C4-2B (cell line): ENCODE data around the gene BTBD16.

ENCODE experiments used
- H3K27ac ChIP-seq: fragments of 450-650 bp; 2 replicates; pipeline ENCODE4 v1.5.1; 2017
- CTCF ChIP-seq: fragments of 450-650 bp; conservative IDR thresholded peaks from 2 replicates; pipeline ENCODE4 v1.5.1; 2017; ENCODE audit warnings: mild to moderate bottlenecking
- ZFX ChIP-seq: fragments of 450-650 bp; IDR thresholded peaks from 2 replicates; pipeline ENCODE4 v1.6.1; 2017

The BTBD16 gene

GRCh38 chr10:122325235-122325634, 54.1 kb downstream of the BTBD16 start:
- no peak for TF ChIP-seq CTCF
- TF ChIP-seq ZFX = no peak
- H3K27ac ChIP-seq = no peak overlapping the region

DNA sequence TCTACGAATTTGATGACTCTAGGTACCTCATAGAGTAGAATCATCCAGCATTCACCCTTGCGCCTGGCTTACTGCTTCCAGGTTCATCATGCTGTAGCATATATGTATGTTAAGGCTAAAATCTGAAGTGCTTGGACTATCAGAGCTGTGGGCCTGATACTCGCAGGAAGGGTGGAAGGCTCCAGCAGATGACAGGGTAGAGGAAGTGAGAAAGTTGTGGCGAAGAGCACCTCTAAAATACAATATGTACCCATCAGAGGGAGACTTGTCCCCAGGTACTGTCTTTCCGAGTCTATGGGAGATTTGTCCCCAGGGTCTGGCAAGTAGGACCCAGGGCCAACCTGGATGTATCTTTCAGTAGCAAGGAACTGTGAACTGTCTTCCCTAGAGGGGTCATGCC, 55.3 kb downstream of the BTBD16 start:
- no peak for TF ChIP-seq ZFX
- no peak for TF ChIP-seq CTCF
- no peak overlapping the region for H3K27ac ChIP-seq

DNA sequence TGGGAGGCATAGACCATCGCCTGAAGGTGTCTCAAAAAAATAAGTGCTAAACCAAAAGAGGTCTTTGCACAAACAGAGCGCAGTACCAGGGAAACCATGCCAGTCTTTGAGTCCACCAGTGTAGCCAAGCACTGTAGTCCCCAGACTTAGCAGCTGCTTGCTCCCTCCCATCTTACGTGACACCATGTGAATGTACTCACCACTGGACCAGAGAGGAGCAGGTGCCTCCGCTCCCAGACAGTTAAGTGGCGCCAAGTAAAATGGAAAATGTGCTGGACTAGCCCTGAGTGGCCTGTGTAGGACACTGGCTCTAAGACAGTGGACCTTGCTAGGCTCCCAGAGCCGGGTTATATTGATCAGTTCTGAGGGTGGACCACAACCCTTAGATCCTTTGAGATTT, 55.7 kb downstream of the BTBD16 start:
- no peak overlapping the region for H3K27ac ChIP-seq
- TF ChIP-seq ZFX = no peak

DNA sequence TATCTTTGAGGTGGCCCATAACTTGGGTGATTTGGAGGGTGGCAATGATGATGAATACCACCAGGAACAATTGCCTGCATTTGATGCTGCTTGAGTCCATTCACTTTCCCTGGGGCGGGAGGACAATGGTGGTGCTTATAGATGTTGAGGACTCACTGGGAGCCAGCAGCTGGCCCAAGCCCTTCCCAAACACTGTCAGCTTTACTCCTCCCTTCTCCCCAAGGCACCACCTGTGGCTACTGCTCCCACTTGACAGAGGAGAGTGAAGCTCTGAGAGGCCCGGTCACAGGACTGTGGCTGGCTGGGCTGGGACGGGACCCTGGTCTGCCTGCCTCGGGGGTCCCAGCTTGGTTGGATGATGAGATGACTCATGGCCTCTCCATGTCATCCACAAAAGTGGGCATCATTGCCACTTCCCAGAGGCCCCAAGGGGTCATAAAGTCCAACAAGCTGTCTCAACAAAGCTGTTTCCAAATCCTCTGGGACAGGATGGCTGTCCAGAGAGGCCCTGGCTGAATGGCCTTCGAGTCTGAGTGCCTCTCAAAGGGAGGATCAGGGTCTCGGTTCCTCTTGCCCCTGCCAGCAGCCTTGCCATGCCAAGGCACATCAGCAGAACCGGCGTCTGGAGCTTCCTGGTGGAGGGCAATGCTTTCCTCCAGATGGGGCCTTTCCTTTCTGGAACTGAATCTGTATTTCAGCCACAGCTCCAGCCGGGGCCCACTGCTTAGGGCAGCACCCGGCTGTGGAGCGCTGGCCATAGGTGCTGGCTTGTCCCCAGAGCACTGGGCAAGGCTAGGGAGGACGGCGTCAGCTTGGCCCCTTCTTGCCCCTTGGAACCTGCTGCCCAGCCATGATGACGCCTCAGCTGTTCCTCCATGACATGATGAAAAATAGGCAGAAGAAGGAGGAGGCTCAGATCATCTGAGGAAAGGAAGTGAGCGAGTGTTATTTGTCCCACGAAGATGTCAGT, 56.4 kb downstream of the BTBD16 start:
- no peak for TF ChIP-seq CTCF
- no peak for TF ChIP-seq ZFX
- H3K27ac ChIP-seq = no peak overlapping the region

- TF ChIP-seq ZFX (no peak), CTCF (no peak)
- no peak overlapping the region for H3K27ac ChIP-seq
These were observed 57.6 kb downstream of the BTBD16 start for GRCh38 chr10:122328676-122329075.

GRCh38 chr10:122329416-122329815, 58.3 kb downstream of the BTBD16 start:
- TF ChIP-seq CTCF (no peak), ZFX (no peak)
- no peak overlapping the region for H3K27ac ChIP-seq

GRCh38 chr10:122331100-122331499, 60.0 kb downstream of the BTBD16 start:
- H3K27ac ChIP-seq = no peak overlapping the region
- TF ChIP-seq CTCF = no peak
- no peak for TF ChIP-seq ZFX
